OCI-M2 (cell line): Measurements from ENCODE around the gene TSR3.

Experiments used
- DNase-seq: peaks from one replicate; lab custom pipeline; 2025; ENCODE audit not compliant: unreplicated experiment; lab: John Stamatoyannopoulos, UW

The TSR3 gene

DNA sequence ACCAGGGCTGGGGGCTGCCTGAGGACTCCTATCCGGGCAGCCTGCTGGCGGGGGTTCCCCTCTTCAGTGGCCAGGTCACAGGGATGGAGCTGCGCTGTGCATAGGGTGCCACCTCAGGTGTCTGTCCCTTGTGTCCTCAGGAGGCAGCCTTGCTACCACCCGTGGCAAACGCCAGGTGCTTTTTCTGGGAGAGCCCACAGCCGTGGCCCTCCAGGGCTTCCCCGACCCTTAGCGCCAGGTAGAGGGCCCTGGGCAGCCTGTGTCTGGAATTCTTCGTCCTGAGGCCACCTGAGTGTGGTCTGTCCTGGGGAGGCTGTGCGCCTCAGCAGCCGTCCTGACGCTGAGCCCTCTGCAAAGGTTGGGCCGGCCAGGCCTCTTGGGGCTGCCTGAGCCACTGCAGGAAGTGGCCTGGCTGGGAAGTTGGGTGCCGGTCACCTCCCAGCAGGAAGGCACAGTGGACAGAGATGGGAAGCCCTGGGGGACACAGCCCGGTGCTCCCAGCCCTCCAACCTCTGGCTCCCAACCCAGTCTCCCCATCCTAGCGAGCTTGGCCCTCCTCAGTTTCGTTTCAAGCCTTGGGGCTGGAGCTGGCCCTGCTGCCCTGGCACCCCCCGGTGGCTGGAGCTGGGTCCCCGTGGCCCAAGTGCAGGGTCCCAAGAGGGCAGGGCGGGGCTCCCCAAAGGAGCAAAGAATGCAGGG, 25.9 kb downstream of the TSR3 start:
- no peak for DNase-seq

DNA sequence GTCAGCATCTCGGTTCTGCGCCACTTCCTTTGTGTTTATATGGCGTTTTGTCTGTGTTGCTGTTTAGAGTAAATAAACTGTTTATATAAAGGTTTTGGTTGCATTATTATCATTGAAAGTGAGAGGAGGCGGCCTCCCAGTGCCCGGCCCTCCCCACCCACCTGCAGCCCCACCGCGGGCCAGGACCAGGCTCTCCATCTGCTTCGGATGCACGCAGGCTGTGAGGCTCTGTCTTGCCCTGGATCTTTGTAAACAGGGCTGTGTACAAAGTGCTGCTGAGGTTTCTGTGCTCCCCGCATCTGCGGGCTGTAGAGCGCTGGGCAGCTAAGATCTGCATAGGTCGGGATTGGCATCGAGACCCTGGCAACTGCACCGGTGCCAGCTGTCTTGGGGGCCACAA, 26.4 kb downstream of the TSR3 start:
- no peak for DNase-seq

DNA sequence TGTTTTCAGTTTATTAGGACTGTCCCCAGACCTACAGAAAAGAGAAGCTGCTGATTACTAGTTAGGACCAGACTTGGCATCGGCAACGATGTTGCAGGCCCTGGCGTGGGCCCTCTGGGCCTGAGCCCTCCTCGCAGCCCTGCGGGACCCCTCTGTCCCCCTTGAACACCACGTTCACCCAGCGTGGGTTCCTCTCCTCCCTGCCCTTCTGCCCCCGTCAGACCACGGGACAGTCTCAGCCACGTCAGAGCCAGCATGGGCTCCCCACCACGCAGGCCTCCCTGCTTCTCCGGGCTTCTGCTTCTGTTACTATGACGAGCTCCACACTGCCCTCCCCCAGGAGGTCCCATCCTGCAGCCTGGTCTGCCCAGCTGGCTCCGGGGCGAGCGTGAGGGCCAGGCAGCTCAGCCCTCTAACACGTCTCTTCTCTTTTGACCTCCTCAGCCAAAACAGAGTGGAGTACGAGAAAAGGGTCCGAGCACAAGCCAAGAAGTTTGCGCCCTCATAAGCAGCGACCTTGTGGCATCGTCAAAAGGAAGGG, 27.3 kb downstream of the TSR3 start:
- DNase-seq = no peak

DNA sequence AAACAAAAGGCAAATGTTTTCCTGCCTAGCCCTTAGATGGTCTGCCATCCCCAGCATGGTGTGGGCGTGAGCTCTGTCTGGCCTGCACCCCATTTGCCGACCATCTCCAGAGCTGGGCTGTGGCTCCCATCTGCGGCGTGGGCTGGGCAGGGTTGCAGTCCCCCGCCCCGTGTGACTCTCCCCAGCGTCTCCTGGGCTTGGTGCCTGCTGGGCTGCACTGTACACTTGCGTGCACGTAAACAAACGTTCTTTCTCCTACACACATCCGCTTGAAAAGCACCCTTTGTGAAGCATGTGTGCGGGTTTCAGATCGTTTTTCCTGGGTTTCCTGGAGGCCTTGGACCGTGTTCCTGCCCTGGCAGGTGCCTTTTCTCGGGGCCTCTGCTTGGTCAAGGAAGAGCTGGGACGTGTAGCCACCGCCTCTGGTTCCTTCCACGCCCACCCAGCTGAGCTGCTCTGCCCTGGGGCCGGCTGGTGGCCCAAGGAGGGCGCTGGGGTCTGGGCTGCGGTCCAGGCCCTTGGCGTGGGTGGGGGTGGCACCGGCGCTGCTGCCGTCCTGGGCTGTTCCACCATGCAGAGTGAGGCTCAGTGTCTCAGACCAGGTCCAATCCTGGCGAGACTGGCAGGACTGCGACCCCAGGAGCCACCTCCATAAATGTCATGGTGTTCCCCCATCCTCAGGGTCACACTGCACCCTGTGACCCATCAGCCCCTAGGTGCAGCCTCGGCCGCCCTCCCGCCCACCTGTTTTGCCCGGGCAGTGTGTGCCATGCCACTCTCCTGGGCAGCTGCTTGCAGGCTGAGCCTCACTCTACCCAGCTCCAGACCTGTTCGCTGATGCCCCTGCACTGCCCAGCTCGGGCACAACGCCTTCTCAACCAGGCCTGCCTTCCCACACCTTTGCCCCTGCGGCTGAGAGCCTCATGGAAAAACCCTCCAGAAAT, 28.1 kb downstream of the TSR3 start:
- no peak for DNase-seq

DNA sequence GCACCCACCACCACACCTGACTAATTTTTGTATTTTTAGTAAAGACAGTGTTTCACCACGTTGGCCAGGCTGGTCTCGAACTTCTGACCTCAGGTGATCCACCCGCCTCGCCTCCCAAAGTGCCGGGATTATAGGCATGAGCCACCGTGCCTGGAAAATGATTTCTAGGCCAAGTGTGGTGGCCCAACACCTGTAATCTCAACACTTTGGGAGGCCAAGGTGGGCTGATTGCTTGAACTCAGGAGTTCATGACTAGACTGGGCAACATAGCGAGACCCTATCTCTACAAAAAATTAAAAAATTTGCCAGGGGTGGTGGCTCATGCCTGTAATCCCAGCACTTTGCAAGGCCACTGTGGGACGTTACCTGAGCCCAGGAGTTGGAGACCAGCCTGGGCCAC, 29.3 kb downstream of the TSR3 start:
- no peak for DNase-seq

DNA sequence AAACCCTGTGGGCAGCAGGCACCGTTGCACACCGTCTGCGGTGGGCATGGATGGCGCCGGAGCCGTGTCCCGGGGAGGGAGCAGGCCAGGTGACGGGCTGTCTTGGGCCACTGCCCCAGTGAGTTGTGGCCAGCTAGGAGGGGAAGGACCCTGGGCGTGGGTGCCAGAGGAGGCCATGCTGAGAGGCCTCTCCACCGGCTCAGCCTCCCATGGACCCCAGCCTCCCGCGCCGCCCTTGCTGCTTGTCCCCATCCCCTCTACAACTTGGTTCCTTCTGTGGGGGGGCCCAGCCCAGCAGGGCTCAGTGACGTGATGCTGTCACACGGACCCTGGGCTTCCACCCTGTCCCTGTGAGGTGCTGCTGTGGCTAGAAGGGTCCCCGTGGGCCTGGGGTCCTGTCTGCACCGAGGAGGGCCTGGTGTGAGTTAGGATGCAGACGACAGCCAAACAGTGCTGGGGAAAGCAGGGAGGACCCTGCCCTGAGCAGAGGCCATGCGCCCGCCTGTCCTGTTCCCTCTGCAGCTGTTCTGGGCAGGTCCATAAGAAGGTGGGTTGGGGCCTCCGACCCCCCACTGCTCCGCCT, 30.9 kb downstream of the TSR3 start:
- no peak for DNase-seq

DNA sequence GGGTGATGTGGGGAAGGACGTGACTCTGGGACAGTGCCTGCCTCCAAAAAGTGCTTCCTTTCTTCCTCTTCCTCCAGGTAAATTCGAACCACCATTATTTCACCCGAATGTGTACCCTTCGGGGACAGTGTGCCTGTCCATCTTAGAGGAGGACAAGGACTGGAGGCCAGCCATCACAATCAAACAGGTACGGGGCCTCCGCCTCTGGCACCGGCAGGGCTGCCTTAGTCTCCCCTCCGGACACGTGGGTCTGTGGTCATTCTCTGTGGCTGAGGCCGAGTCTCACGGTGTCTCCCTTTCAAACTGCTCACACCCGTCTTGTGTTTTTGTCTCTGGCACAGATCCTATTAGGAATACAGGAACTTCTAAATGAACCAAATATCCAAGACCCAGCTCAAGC, 31.6 kb downstream of the TSR3 start:
- no peak for DNase-seq

DNA sequence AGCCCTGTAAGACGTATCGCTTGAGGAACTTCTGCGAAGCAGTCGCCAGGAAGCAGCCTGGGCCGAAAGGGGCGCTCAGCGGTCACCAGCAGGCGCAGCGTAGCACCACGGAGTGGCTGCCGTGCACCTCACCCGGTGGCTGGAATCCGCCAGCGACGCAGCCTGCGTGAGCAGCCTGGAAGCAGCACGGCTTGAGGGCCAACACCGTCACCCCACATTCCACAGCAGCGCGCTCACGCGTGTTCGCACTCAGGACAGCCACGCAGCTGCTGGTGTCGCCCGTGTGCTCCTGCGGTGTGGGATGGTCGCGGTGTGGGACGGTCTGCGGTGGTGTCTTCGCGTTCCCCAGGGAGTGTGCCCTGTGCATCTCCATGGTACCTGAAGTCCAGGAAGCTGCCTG, 32.6 kb downstream of the TSR3 start:
- DNase-seq = no peak

DNA sequence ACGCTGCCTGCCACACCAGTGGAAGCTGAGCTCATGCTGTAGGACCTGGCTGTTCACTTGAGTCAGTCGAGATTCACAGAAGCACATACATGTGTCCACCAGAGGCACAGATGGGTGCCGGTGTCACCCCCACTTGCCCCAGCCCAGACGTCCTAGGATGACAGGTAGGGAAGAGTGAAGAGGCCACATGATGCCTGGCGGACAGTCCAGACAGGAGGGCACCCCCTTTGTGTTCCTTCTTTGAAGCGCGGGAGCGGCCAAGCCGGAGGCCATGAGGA, 33.5 kb downstream of the TSR3 start:
- no peak for DNase-seq

DNA sequence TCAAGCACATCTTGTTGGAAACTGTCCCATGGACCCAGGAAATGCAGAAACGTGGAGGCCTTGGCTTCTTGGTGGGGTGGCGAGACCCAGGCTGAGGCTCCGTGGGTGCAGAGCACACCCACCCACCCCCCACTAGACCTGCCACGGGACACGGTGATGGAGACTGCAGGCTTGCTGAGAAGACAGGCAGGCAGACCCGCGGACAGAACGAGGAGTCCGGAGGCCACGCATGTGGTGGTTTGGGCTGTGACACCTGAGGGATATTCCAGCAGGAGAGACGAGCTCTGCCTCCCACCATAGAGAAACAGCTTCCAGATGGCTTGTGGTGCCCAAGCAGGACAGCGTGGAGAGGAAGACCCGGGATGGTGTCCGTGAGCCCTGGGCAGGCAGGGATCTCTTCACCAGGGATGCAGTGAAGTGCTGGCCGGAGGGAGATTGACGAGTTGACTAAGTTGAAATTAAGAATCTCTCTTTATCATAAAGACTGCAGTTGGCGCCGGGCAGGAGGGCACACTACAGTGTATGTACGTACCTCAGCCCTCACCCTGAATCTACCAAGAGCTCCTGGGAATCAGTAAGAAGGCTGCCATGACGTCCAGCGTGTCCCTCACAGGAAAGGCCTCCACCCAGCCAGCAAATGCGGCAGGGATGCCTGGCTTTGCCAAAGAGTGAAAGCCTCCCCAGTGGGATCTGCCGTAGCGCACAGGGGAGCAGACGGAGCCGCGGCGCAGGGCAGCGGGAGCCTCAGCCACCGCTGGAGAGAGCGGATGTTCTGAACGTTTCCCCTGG, 34.0 kb downstream of the TSR3 start:
- no peak for DNase-seq

DNA sequence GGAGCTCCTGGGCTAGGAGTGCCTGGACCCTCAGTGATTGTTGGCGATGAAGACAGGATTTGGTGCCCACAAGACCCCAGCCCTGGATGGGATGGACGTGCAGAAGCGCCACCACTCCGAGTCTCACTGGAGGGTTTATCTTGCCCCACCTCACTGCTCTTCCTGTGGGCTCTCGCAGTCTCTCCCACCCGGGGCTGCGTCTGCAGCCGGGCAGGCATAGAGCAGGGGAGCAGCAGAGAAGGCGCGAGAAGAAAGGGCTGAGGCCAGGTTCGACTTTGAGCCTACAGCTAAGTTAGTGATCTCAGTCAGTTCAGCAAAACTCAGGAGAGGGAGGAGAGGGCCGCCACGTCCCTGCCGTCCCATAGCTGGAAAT, 35.7 kb downstream of the TSR3 start:
- no peak for DNase-seq

DNA sequence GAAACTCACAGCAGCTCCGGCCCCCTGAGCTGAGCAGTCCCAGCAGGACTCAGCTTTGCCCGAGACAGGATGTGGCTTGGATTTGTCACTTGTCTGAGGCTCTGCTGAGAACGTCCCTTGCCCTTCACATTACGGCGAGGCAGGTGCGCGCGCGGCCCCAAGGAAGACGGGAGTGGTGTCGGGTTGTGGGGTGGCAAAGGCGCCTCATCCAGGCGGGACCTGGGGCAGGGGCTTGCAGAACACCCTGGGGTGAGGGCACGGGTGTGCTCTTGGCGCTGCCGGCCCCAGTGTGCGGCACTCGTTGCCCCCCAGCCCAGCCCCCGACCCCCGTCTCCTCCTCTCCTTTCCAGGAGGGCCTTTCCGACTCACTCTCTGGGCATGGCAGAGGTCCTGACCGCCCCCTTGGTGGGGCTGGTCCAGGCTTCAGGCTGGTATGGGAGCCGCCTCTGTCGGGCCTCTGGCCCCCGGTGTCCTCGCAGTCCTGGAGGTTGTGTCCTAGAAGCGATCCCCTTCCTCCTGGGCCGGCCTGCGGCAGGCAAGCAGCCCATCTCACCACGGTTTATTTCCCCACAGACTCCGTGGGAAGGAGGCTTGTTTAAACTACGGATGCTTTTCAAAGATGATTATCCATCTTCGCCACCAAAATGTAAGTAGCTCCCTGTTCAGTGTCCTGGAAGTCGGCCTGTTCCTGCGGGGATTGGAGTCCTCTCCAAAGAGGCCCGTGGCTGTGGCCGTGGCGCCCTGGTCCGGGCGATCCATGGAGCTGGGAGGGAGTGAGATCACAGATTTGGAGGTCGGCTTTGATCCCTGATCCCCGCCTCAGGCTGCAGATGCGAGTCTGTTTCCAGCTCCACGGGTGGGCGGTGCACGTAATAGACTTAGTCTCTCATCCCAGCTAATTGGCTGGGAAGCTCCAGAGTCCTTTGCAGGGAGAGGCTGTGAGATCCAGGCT, 36.3 kb downstream of the TSR3 start:
- no peak for DNase-seq

DNA sequence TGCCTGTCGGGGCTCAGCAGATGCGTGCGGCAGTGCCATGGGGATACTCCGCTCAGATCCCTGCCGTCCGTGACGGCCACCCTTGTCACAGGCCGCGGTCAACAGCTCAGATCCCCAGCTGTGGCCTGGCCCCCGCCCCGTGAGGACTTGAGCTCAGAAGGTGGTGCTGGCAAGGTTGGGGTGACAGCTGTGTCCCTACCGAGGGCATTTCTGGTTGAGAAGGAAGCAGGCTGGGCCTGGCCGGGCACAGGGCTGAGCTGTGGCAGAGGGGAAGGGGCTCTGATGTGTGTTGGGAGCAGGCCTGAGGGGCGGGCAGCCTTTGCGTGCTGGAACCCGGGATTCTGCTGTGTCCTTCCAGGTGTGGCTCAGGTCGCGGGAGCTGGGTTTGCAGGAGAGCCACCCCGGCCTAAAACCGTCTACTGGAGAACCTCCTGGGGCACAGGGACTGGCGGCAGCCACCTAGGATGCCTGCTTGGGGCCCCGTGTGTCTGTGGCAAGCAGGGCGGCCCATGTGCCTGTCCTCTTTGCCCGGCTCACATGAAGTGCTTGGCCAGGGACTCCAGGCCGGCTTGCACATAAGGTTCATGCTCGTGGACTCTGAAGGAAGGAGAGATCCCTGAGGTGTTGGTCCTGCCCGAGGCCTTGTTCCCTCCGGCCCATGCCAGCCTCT, 37.1 kb downstream of the TSR3 start:
- DNase-seq = no peak

DNA sequence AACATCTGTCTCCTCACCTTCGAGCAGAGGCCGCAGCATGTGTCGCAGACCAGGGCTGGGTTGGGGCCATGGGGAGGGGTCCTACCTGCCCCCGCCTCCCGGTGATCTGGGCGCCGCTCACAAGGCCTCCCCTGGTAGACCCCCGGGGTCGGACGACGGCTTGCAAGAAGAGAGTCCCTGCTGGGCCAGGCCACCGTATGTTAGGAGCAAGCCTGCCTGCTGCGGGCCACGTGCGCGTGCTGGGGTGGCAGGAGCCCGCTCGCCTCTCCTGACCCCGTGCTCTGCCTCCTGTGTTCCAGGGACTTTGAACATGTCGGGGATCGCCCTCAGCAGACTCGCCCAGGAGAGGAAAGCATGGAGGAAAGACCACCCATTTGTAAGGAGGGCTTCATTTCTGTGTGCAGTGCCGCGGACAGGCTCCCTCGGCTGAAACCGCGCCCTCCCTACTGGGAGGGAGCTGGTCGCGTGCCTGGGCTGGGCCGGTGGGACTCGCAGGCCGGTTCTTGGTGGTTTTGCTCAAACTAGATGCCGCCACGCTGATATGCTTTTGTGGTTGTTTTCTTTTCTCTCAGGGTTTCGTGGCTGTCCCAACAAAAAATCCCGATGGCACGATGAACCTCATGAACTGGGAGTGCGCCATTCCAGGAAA, 37.8 kb downstream of the TSR3 start:
- no peak for DNase-seq

DNA sequence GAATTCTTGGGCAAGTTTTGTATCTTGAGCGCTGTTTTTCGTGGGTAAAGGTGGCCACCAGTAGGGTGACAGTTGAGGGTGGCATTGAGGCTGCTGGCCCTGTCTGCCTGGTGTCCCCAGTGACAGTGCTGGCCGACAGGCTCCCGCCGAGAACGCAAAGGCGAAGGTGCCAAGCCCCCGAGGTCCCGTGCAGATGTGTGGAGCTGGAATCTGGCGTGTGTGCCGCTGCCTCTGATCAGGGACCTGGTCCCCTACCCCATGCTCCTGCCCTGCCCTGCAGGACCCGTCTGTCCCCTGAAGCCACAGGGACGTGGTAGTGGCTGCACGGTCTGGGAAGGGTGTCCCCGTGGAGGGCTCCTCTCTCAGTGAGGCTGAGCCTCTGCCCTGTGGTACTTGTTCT, 38.8 kb downstream of the TSR3 start:
- no peak for DNase-seq

DNA sequence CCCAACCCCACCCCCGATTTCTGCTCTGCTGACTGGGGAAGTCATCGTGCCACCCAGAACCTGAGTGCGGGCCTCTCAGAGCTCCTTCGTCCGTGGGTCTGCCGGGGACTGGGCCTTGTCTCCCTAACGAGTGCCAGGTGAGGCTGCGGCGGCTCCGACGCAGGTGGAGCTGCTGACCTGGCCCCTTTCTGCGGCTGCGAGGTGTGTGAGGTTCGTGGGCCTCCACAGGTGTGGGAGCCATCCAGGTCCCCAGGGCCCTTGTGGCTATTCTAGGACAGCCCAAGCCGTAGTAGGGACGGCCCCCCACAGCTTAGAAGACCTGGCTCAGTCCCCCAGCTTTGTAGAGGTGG, 39.2 kb downstream of the TSR3 start:
- DNase-seq = no peak

DNA sequence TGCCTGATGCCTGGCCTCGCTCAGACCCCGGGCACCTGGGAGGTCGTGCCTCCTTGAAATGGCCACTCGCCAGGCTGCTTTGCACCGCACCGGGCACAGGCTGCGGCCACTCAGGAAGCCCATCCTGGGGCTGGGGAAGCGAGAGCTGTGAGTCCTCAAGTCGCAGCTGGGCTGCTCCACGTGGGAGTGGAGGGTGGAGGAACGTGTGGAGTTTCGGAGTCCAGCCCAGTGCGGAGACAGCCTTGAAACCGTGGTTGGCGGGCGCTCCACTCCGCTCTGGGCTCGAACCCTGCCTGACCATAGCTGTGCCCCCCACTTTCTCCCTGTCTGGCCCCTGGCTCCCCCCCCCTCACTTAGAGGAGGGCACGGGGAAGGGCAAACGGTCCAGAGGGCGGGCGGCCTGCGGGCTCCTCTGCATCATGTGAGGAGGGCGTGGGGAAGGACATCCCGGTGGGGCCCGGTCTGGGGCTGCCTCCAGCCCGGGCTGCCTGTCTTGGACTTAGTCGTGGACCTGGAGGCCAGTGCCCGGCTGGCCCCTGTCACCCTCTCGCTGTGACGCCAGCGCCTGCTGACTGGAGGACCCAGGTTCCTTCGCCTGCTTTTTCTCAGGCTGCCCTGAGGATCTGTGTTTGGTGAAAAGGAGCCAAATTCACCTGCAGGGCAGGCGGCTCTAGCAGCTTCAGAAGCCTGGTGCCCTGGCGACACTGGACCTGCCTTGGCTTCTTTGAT, 39.8 kb downstream of the TSR3 start:
- DNase-seq = no peak

DNA sequence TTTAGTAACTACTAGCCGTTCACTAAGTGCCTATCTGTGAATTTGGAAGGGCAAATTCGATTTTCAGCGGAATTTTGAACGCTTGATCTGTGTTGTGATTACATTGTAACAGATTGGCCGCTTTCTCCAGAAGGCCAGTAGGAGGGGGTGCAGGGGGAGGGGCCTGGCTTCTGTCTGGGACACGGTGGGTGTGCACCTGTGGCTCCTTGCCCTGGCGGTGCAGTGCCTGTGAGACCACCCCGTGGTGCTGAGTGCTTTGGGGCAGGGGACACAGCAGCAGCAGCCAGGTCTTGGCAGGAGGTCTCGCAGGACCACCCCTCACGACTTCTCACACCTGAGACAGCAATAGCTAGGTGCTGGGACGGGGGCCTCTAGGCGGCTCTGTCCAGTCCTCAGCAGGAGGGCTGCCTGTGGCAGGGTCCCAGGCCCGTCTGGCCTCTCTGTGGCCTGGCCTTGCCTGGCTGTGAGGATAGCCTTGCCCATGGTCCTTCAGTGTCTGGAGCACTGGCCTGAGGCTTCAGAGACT, 40.4 kb downstream of the TSR3 start:
- no peak for DNase-seq
